SK-N-SH treated with all-trans-retinoic acid at 6 μM for 48 hours (cell line): ENCODE measurements around the gene BCL6B.

ENCODE experiments used
- ATAC-seq: fragments of 200-7000 bp; cut with Tn5 transposase; 3 replicates; pipeline ENCODE4 v1.9.1; 2020; ENCODE audit warnings: mild to moderate bottlenecking, moderate library complexity
- ARNTL ChIP-seq: fragments of 450-650 bp; formaldehyde crosslinking; IDR thresholded peaks from 2 replicates; pipeline ENCODE4 v1.5.0; 2020; ENCODE audit warnings: low read depth, mild to moderate bottlenecking, moderate library complexity, borderline replicate concordance
- CREB5 ChIP-seq: fragments of 250-450 bp; sonication (Bioruptor Pico); IDR thresholded peaks from 2 replicates; pipeline ENCODE4 v1.5.1; 2020; ENCODE audit warnings: low read depth, mild to moderate bottlenecking, moderate library complexity
- CSDC2 ChIP-seq: fragments of 250-450 bp; sonication (Bioruptor Pico); IDR thresholded peaks from 2 replicates; pipeline ENCODE4 v1.5.0; 2020; ENCODE audit warnings: mild to moderate bottlenecking, moderate library complexity
- CSRNP3 ChIP-seq: fragments of 250-450 bp; sonication (Bioruptor Pico); IDR thresholded peaks from 2 replicates; pipeline ENCODE4 v1.5.1; 2021; ENCODE audit warnings: mild to moderate bottlenecking, moderate library complexity
- ESRRG ChIP-seq: fragments of 250-450 bp; sonication (Bioruptor Pico); IDR thresholded peaks from 2 replicates; pipeline ENCODE4 v1.6.1; 2021; ENCODE audit warnings: mild to moderate bottlenecking
- GLIS3 ChIP-seq: fragments of 250-450 bp; sonication (Bioruptor Pico); IDR thresholded peaks from 2 replicates; pipeline ENCODE4 v1.5.0; 2020; ENCODE audit warnings: mild to moderate bottlenecking, moderate library complexity
- ISL1 ChIP-seq: fragments of 250-450 bp; sonication (Bioruptor Pico); IDR thresholded peaks from 2 replicates; pipeline ENCODE4 v2.1.2; 2022; ENCODE audit warnings: mild to moderate bottlenecking, moderate library complexity
- OSR1 ChIP-seq: fragments of 250-450 bp; sonication (Bioruptor Pico); IDR thresholded peaks from 2 replicates; pipeline ENCODE4 v1.8.0; 2022; ENCODE audit warnings: moderate library complexity, mild to moderate bottlenecking, inconsistent platforms
- PATZ1 ChIP-seq: fragments of 250-450 bp; sonication (Bioruptor Pico); IDR thresholded peaks from 2 replicates; pipeline ENCODE4 v1.8.0; 2020; ENCODE audit warnings: mild to moderate bottlenecking, moderate library complexity, borderline replicate concordance
- POU6F1 ChIP-seq: fragments of 250-450 bp; sonication (Bioruptor Pico); IDR thresholded peaks from 2 replicates; pipeline ENCODE4 v1.8.0; 2021; ENCODE audit warnings: low read depth, mild to moderate bottlenecking, moderate library complexity, borderline replicate concordance
- PPARA ChIP-seq: fragments of 250-450 bp; sonication (Bioruptor Pico); IDR thresholded peaks from 2 replicates; pipeline ENCODE4 v1.5.0; 2020; ENCODE audit warnings: mild to moderate bottlenecking, borderline replicate concordance
- RARB ChIP-seq: fragments of 250-450 bp; sonication (Bioruptor Pico); IDR thresholded peaks from 2 replicates; pipeline ENCODE4 v1.8.0; 2021; ENCODE audit warnings: mild to moderate bottlenecking, moderate library complexity
- SNAI2 ChIP-seq: fragments of 250-450 bp; sonication (Bioruptor Pico); IDR thresholded peaks from 2 replicates; pipeline ENCODE4 v1.5.0; 2020; ENCODE audit warnings: mild to moderate bottlenecking, moderate library complexity
- TCF4 ChIP-seq: fragments of 250-450 bp; sonication (Bioruptor Pico); IDR thresholded peaks from 2 replicates; pipeline ENCODE4 v1.8.0; 2021; ENCODE audit warnings: mild to moderate bottlenecking, moderate library complexity, borderline replicate concordance
- TOX ChIP-seq: fragments of 250-450 bp; sonication (Bioruptor Pico); IDR thresholded peaks from 2 replicates; pipeline ENCODE4 v1.8.0; 2021; ENCODE audit warnings: mild to moderate bottlenecking, moderate library complexity, borderline replicate concordance
- TSHZ2 ChIP-seq: fragments of 250-450 bp; sonication (Bioruptor Pico); IDR thresholded peaks from 2 replicates; pipeline ENCODE4 v1.5.0; 2020; ENCODE audit warnings: mild to moderate bottlenecking, moderate library complexity
- ZC3H10 ChIP-seq: fragments of 250-450 bp; sonication (Bioruptor Pico); IDR thresholded peaks from 2 replicates; pipeline ENCODE4 v1.5.1; 2021; ENCODE audit warnings: mild to moderate bottlenecking, moderate library complexity
- ZFP3 ChIP-seq: fragments of 250-450 bp; sonication (Bioruptor Pico); IDR thresholded peaks from 2 replicates; pipeline ENCODE4 v1.5.0; 2020; ENCODE audit warnings: mild to moderate bottlenecking, moderate library complexity
- ZFP30 ChIP-seq: fragments of 450-650 bp; formaldehyde crosslinking; IDR thresholded peaks from 2 replicates; pipeline ENCODE4 v1.5.0; 2022; ENCODE audit warnings: mild to moderate bottlenecking, moderate library complexity
- ZNF70 ChIP-seq: fragments of 450-650 bp; formaldehyde crosslinking; IDR thresholded peaks from 2 replicates; pipeline ENCODE4 v1.5.0; 2020; ENCODE audit warnings: mild to moderate bottlenecking, moderate library complexity
- ZNF8 ChIP-seq: fragments of 450-650 bp; formaldehyde crosslinking; IDR thresholded peaks from 2 replicates; pipeline ENCODE4 v1.5.0; 2020; ENCODE audit warnings: mild to moderate bottlenecking, moderate library complexity

BCL6B gene

GRCh38 chr17:7018331-7018964 lies 4.4 kb upstream of the BCL6B start:
- TF ChIP-seq ZFP30 (CRISPR knock-in tag), result no peak
- no peak for TF ChIP-seq SNAI2 (CRISPR knock-in tag)
- no peak for TF ChIP-seq ZNF70 (CRISPR knock-in tag)
- TF ChIP-seq OSR1 (CRISPR knock-in tag), result no peak
- TF ChIP-seq CSDC2 (CRISPR knock-in tag), result no peak
- no peak for TF ChIP-seq GLIS3 (CRISPR knock-in tag)
- no peak for TF ChIP-seq ZC3H10 (CRISPR knock-in tag)
- TF ChIP-seq ZFP3 (CRISPR knock-in tag), result no peak
- TF ChIP-seq PATZ1, result no peak
- no peak for TF ChIP-seq RARB (CRISPR knock-in tag)
- TF ChIP-seq ESRRG (CRISPR knock-in tag), result no peak
- TF ChIP-seq CSRNP3, result no peak
- TF ChIP-seq PPARA (CRISPR knock-in tag), result no peak

GRCh38 chr17:7019367-7019766 lies 3.5 kb upstream of the BCL6B start:
- TF ChIP-seq CREB5 (CRISPR knock-in tag) (no peak), GLIS3 (CRISPR knock-in tag) (no peak), ZFP3 (CRISPR knock-in tag) (no peak), POU6F1 (CRISPR knock-in tag) (no peak), SNAI2 (CRISPR knock-in tag) (no peak), ZNF70 (CRISPR knock-in tag) (no peak), OSR1 (CRISPR knock-in tag) (no peak), RARB (CRISPR knock-in tag) (no peak), TOX (CRISPR knock-in tag) (no peak), ARNTL (no peak), CSDC2 (CRISPR knock-in tag) (no peak), ZNF8 (no peak), CSRNP3 (no peak), TSHZ2 (no peak), ISL1 (CRISPR knock-in tag) (no peak), ZFP30 (CRISPR knock-in tag) (no peak), TCF4 (CRISPR knock-in tag) (no peak), ESRRG (CRISPR knock-in tag) (no peak)
- ATAC-seq, result no peak

More at GRCh38 chr17:7018331-7018964, 4.4 kb upstream of the BCL6B start:
- no peak for ATAC-seq
